CD4-positive, alpha-beta T cell treated with Interleukin-4 for 4 hours (primary cell): ENCODE data around the gene TNK2.
"Not testable (repeated sequence)": the region's sequence is repeated elsewhere in the genome, so short reads cannot be mapped to it uniquely, and the experiment has no call there.

Source experiments
- DNase-seq: peaks from one replicate; pipeline ENCODE4 v3.0.0-alpha.2; 2020

Gene TNK2

GRCh38 chr3:195907934-195908693 lies at the start of gene TNK2:
Gene TNK2 (minus strand): TSS chr3:195908551. CDS start chr3:195888588, 19,963 bp downstream.
- DNase-seq: peak; percentile 63

DNA sequence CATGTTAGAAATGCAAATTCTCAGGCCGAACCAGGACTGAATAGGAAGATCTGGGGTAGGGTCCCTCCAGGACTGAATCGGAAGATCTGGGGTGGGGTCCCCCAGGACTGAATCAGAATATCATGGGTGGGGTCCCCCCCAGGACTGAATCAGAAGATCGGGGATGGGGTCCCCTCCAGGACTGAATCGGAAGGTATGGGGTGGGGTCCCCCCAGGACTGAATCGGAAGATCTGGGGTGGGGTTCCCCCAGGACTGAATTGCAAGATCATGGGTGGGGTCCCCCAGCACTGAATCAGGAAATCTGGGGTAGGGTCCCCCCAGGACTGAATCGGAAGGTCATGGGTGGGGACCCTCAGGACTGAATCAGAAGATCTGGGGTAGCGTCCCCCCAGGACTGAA lies 48.2 kb upstream of the TNK2 start:
- no peak for DNase-seq

DNA sequence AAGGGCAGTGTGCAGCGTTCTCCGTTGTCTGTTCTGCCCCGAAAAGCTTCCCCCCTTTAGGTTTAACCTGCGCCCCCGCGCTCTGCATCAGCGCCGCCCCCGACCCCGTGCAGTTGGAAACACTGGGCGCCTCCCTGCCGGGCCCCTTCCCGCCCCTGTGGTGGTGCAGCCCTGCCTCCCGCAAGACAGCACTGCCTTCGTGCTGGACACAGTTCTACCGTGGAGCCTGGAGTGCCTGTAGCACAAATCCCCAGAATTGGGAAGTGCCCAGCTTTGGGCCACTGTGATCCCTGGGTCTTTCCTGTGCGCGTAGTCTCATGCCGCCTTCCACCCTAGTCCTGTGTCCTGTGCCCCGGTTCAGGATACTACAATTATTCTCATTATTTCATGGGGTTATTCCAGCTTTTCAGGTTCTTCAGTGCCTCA lies 47.1 kb upstream of the TNK2 start:
- DNase-seq: not testable (repeated sequence)

- DNase-seq: not testable (repeated sequence)
These were observed 46.4 kb upstream of the TNK2 start for GRCh38 chr3:195954752-195955119.

GRCh38 chr3:195954052-195954751 lies 45.9 kb upstream of the TNK2 start:
- peak; percentile 69 for DNase-seq

DNA sequence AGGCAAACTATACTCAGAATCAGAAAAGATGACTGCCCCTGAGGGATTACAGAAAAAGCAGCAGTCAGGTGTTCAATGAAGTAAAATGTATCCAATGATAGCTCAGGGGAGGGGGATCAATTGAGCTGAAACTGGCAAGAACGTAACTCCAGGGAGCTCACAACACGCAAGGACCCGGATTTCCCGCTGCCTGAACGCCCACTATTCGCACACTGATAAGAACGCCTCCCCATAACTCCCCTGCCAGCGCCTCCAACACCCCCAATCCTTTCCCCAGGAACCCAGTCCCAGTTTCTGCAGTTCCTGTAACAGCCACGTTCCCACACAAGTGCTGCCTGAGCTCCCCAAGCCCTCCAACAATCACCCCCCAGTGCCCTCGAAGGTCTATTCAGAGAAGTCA lies 44.2 kb upstream of the TNK2 start:
- DNase-seq: not testable (repeated sequence)

GRCh38 chr3:195951443-195952177 lies 43.3 kb upstream of the TNK2 start:
- DNase-seq: not testable (repeated sequence)

GRCh38 chr3:195950731-195951130 lies 42.4 kb upstream of the TNK2 start:
- not testable (repeated sequence) for DNase-seq

GRCh38 chr3:195950164-195950563 lies 41.8 kb upstream of the TNK2 start:
- DNase-seq: not testable (repeated sequence)

DNA sequence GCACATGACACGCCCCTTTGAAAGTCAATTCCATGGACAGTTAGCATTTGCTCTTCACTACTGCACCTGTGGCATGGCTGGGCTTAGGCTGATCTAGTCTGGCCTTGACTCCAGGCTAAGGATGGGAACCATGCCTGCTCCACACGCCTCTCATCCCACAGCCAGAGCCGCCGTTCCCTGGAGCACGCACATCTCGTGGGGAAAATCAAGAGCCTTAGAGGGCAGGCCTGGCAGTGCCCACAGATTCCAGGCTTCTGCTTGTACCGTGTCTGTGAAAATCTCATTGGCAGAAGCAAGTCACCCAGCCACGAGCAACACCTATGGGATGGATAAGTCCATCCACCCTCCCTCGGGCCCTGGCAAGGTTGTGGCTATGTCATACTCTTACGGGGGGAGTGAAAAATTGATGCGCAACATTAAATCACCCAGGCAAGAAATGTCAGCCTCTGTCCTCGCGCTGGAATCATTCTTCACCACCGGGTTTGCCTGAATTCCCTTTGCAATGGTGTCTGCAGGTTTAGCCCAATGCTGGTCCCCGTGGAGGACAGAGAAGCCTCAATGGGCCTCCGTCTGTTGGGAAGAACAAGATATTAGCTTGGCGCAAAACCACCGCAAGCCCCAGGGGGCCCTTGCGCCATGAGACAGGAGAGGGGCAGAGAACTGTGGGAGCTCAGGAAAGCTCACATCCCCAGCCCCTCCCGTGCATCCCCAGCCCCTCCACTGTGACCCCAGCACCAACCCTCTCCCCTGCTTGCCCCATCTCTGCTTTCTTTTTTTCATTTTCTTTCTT lies 38.8 kb upstream of the TNK2 start:
- not testable (repeated sequence) for DNase-seq

DNA sequence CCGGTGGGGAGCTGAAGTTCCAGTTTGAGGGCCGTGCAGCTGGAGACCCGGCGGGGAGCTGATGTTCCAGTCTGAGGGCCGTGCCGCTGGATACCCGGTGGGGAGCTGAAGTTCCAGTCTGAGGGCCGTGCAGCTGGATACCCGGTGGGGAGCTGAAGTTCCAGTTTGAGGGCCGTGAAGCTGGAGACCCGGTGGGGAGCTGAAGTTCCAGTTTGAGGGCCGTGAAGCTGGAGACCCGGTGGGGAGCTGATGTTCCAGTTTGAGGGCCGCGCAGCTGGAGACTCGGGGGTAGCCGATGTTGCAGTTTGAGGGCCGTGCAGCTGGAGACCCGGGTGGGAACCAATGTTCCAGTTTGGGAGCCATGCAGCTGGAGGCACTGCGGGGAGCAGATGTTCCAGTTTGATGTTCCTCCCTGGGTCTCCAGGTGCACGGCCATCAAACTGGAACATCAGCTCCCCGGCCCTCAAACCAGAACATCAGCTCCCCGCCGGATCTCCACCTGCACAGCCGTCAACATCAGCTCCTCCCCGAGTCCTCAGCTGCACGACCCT lies 33.0 kb upstream of the TNK2 start:
- DNase-seq: not testable (repeated sequence)

- not testable (repeated sequence) for DNase-seq
These were observed 32.5 kb upstream of the TNK2 start for GRCh38 chr3:195940806-195941205.

DNA sequence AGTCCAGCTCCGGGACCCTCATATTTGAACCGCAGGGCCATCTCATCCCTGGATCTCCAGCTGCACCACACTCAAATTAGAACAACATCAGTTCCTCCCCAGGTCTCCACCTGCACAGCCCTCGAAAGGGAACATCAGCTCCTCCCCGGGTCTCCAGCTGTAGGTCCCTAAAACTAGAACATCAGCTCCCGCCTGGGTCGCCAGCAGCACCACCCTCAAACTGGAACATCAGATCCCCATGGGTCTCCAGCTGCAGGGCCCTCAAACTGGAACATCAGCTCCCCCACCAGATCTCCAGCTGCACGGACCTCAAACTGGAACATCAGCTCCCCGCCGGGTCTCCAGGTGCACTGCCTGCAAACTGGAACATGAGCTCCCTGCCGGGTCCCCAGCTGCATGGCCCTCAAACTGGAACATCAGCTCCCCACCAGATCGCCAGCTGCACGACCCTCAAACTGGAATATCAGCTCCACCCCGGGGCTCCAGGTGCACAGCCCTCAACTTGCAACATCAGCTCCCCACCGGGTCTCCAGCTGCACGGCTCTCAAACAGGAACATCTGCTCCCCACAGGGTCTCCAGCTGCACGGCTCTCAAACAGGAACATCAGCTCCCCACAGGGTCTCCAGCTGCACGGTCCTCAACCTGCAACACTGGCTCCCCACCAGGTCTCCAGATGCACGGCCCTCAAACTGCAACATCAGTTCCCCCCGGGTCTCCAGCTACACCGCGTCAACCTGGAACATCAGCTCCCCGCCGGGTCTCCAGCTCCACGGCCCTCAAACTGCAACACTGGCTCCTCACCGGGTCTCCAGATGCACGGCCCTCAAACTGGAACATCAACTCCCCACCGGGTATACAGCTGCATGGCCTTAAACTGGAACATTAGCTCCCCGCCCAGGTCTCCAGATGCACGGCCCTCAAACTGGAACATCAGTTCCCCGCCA lies 31.4 kb upstream of the TNK2 start:
- DNase-seq: not testable (repeated sequence)

DNA sequence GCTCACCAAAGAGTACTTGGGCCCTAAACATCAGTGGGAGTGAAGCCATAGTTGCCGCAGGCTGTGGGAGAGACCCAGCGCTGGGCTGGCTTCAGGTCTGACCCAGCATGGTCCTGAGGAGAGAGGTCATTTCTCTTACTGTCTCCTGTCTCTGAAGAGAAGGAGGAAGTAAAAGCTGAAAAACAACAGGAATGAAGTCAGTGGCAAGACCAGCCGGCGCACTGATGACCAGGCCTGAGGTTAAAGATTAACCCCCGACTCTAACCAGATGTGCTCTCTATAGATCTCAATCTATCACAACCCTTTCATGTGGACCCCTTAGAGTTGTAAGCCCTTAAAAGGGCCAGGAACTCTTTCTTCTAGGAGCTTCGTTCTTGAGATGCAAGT lies 24.7 kb upstream of the TNK2 start:
- DNase-seq: not testable (repeated sequence)

DNA sequence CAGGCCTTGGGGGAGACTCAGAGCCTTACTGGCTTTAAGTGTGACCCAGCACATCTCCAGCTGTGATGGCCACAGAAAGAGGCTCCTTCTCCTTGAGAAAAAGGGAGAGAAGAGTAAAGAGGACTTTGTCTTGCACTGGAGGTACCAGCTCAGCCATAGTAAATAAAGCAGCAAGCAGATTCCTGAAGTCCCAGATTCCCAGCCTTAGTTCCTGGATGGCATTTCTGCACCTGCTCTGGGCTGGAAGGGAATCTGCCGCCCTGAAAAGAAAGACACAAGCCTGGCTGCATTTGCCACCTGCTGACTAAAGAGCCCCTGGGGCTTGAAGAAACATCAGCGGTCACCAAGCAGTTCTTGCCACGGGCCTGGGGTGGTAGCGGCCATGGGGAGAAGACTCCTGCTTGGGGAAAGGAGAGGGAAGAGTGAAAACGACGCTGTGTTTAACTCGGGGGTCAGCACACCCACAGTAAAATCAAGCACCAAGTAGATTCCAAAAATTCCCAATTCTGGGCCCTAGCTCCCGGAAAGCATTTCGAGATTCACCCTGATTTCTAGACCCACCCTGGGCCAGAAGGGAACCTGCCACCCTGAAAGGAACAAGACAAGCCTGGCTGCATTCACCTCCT lies 24.2 kb upstream of the TNK2 start:
- no peak for DNase-seq

GRCh38 chr3:195931582-195932273 lies 23.4 kb upstream of the TNK2 start:
- no peak for DNase-seq

DNA sequence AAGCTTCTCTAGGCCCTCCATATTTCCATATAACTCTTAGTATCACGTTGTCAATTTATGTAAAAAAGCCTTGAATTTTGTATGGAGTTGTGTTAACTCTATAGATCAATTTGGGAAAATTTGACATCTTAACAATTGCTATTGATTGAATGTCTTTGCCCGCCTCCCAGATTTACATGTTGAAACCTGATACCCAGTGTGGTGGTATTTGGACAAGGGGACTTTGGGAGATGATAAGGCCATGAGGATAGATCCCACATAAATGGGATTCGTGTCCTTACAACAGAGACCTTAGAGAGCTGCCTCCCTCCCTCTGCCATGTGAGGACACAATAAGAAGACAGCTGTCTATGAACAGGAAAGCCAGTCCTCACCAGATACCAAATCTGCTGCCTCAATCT lies 21.1 kb upstream of the TNK2 start:
- no peak for DNase-seq

GRCh38 chr3:195921334-195921791 lies 13.0 kb upstream of the TNK2 start:
- no peak for DNase-seq

- no peak for DNase-seq
These were observed 9.8 kb upstream of the TNK2 start for GRCh38 chr3:195918176-195918575.

- DNase-seq: no peak
These were observed 8.6 kb upstream of the TNK2 start for GRCh38 chr3:195916991-195917390.
